GM23248 (cell line): ENCODE data around the gene KLHL40. TPM values are rescaled to one million over a fixed set of nuclear protein-coding genes. Genes with fewer than 3 reads are reported as not detected.

ENCODE experiments used
- DNase-seq: peaks from one replicate; pipeline ENCODE4 v3.0.0-alpha.2; 2015
- H2AFZ ChIP-seq: fragments of 200-600 bp; sonication (generic); 2 replicates; pipeline ENCODE4 v1.6.1; 2016; ENCODE audit warnings: antibody characterized with exemption
- H3F3A ChIP-seq: fragments of 200-600 bp; sonication (generic); 2 replicates; pipeline ENCODE4 v1.6.1; 2016; ENCODE audit warnings: mild to moderate bottlenecking, antibody characterized with exemption, mixed run types; ENCODE audit not compliant: insufficient read depth
- H3K27ac ChIP-seq: fragments of 200-600 bp; sonication (generic); 2 replicates; pipeline ENCODE4 v1.5.1; 2016; ENCODE audit warnings: mild to moderate bottlenecking
- H3K27me3 ChIP-seq: fragments of 200-600 bp; sonication (generic); replicated peaks from 2 replicates; pipeline ENCODE4 v1.6.1; 2016; ENCODE audit warnings: mild to moderate bottlenecking; ENCODE audit not compliant: insufficient read depth
- H3K36me3 ChIP-seq: fragments of 200-600 bp; sonication (generic); 2 replicates; pipeline ENCODE4 v1.6.1; 2016; ENCODE audit warnings: low read depth, mild to moderate bottlenecking
- H3K4me1 ChIP-seq: fragments of 200-600 bp; sonication (generic); 2 replicates; pipeline ENCODE4 v1.6.1; 2016; ENCODE audit warnings: mild to moderate bottlenecking; ENCODE audit not compliant: insufficient read depth
- H3K4me2 ChIP-seq: fragments of 200-600 bp; sonication (generic); one replicate; pipeline ENCODE4 v1.6.1; 2016; ENCODE audit warnings: mild to moderate bottlenecking; ENCODE audit not compliant: unreplicated experiment
- H3K4me3 ChIP-seq: fragments of 200-600 bp; sonication (generic); 2 replicates; pipeline ENCODE4 v1.5.1; 2016; ENCODE audit warnings: mild to moderate bottlenecking
- H3K79me2 ChIP-seq: fragments of 200-600 bp; sonication (generic); 2 replicates; pipeline ENCODE4 v1.6.1; 2016; ENCODE audit warnings: mild to moderate bottlenecking; ENCODE audit not compliant: insufficient read depth
- H3K9ac ChIP-seq: fragments of 200-600 bp; sonication (generic); 2 replicates; pipeline ENCODE4 v1.6.1; 2016; ENCODE audit warnings: mild to moderate bottlenecking
- H3K9me2 ChIP-seq: fragments of 200-600 bp; sonication (generic); 2 replicates; pipeline ENCODE4 v1.6.1; 2016; ENCODE audit warnings: mixed run types, mild to moderate bottlenecking, moderate library complexity; ENCODE audit not compliant: insufficient read depth
- H3K9me3 ChIP-seq: fragments of 200-600 bp; sonication (generic); one replicate; pipeline ENCODE4 v1.6.1; 2017; ENCODE audit warnings: low read depth
- H4K20me1 ChIP-seq: fragments of 200-600 bp; sonication (generic); 2 replicates; pipeline ENCODE4 v1.6.0; 2016; ENCODE audit not compliant: insufficient read depth
- EZH2 ChIP-seq: fragments of 200-600 bp; sonication (generic); IDR thresholded peaks from 2 replicates; pipeline ENCODE4 v1.6.1; 2018; ENCODE audit warnings: antibody characterized with exemption, mild to moderate bottlenecking; ENCODE audit not compliant: insufficient read depth, poor library complexity, severe bottlenecking
- EZH2phosphoT487 ChIP-seq: fragments of 200-600 bp; sonication (generic); IDR thresholded peaks from 2 replicates; pipeline ENCODE4 v1.6.1; 2018; ENCODE audit warnings: antibody characterized with exemption, moderate library complexity, mild to moderate bottlenecking, low read depth; ENCODE audit not compliant: insufficient read depth
- WGBS, 2 experiments: methylation state at CpG; one replicate each; pipeline ENCODE4 v1.1.6; 2015 to 2017; ENCODE audit warnings: low lambda C conversion rate in 2 of 2, low coverage in 1 of 2; ENCODE audit errors: missing lambda C conversion rate in 2 of 2; 5-methylcytosine and 5-hydroxymethylcytosine counted together
- in situ Hi-C: fragments of 300-500 bp; cut with MboI; formaldehyde crosslinking; loops from 2 replicates; pipeline ENCODE4 v1.15.0; 2020
- polyA plus RNA-seq: library from polyadenylated mRNA; unstranded; fragments of >200 nt; fragmentation: Nextera tagmentation; extraction: Ambion mirVana; gene quantifications from 2 replicates; pipeline ENCODE4 v1.2.1, GENCODE V29; 2016
- total RNA-seq: library from RNA; depleted of rRNA; stranded (reverse); fragments of >200 nt; shearing (Covaris generic); gene quantifications from 2 replicates; pipeline ENCODE4 v1.2.3, GENCODE V29; 2014

The KLHL40 gene
- total and polyA plus RNA-seq, 2 experiments from 2014 or later = not detected

GRCh38 chr3:42723219-42723618 is 37.9 kb downstream of the KLHL40 start:
- Histone ChIP-seq H3K4me3 (no peak overlapping the region), H3K9me2 (no peaks in the 10 kb centered on the region), H3K27ac (no peak overlapping the region), H4K20me1 (no peaks in the 10 kb centered on the region), H3F3A (no peaks in the 10 kb centered on the region), H3K9me3 (no peaks in the 10 kb centered on the region), H2AFZ (no peak overlapping the region), H3K36me3 (no peaks in the 10 kb centered on the region), H3K9ac (no peak overlapping the region), H3K27me3 (peaks cover 10% of the 10 kb centered on the region), H3K4me1 (no peaks in the 10 kb centered on the region), H3K4me2 (no peak overlapping the region), H3K79me2 (no peaks in the 10 kb centered on the region)
- 65 to 68% methylated on average over 2 of the region's 2 CpGs for WGBS, 2 experiments
- in situ Hi-C loops = no loop called here
- no peak for TF ChIP-seq EZH2
- TF ChIP-seq EZH2phosphoT487 = no peak
- DNase-seq = peak; percentile 32

- no peaks in the 10 kb centered on the region for H3F3A ChIP-seq
- H3K79me2 ChIP-seq = no peaks in the 10 kb centered on the region
- H3K36me3 ChIP-seq = no peaks in the 10 kb centered on the region
- DNase-seq = no peak
- no peak overlapping the region for H3K27ac ChIP-seq
- H2AFZ ChIP-seq = no peak overlapping the region
- no peaks in the 10 kb centered on the region for H3K4me1 ChIP-seq
- peaks cover 8% of the 10 kb centered on the region for H3K27me3 ChIP-seq
- no peaks in the 10 kb centered on the region for H3K9me3 ChIP-seq
- in situ Hi-C loops = no loop called here
- no peak overlapping the region for H3K4me2 ChIP-seq
- H3K9ac ChIP-seq = no peak overlapping the region
- no peak overlapping the region for H3K4me3 ChIP-seq
- TF ChIP-seq EZH2 = no peak
- TF ChIP-seq EZH2phosphoT487 = no peak
- H4K20me1 ChIP-seq = no peaks in the 10 kb centered on the region
- 71 to 83% methylated on average over 2 of the region's 2 CpGs for WGBS, 2 experiments
- H3K9me2 ChIP-seq = no peaks in the 10 kb centered on the region
Observed at GRCh38 chr3:42725454-42725853, 40.1 kb downstream of the KLHL40 start.

GRCh38 chr3:42728056-42728455 is 42.7 kb downstream of the KLHL40 start:
- H3K27me3 ChIP-seq = no peaks in the 10 kb centered on the region
- DNase-seq = no peak
- H3K4me3 ChIP-seq = no peak overlapping the region
- H3K9me2 ChIP-seq = no peaks in the 10 kb centered on the region
- H3K36me3 ChIP-seq = no peaks in the 10 kb centered on the region
- no peaks in the 10 kb centered on the region for H4K20me1 ChIP-seq
- no peak overlapping the region for H3K4me2 ChIP-seq
- H3K9ac ChIP-seq = no peak overlapping the region
- 3 to 15% methylated on average over 3 of the region's 3 CpGs for WGBS, 2 experiments
- H3K27ac ChIP-seq = no peak overlapping the region
- no peaks in the 10 kb centered on the region for H3K4me1 ChIP-seq
- in situ Hi-C loops = no loop called here
- TF ChIP-seq EZH2 (no peak), EZH2phosphoT487 (no peak)
- no peak overlapping the region for H2AFZ ChIP-seq
- H3K79me2 ChIP-seq = no peaks in the 10 kb centered on the region
- H3F3A ChIP-seq = no peaks in the 10 kb centered on the region
- no peaks in the 10 kb centered on the region for H3K9me3 ChIP-seq

- Histone ChIP-seq H3K9me3 (no peaks in the 10 kb centered on the region), H4K20me1 (no peaks in the 10 kb centered on the region), H3K4me2 (no peak overlapping the region), H3K9ac (no peak overlapping the region), H3K4me1 (no peaks in the 10 kb centered on the region), H3K27ac (no peak overlapping the region), H3K9me2 (no peaks in the 10 kb centered on the region), H3K36me3 (no peaks in the 10 kb centered on the region), H2AFZ (no peak overlapping the region), H3K4me3 (no peak overlapping the region), H3K27me3 (no peaks in the 10 kb centered on the region), H3F3A (no peaks in the 10 kb centered on the region), H3K79me2 (no peaks in the 10 kb centered on the region)
- in situ Hi-C loops = no loop called here
- DNase-seq = no peak
- WGBS, 2 experiments = 54 to 57% methylated on average over 3 of the region's 3 CpGs
- TF ChIP-seq EZH2 (no peak), EZH2phosphoT487 (no peak)
Observed at GRCh38 chr3:42728668-42729364, 43.5 kb downstream of the KLHL40 start.
